ENCODE results near the gene TMEM259.

The TMEM259 gene

DNA sequence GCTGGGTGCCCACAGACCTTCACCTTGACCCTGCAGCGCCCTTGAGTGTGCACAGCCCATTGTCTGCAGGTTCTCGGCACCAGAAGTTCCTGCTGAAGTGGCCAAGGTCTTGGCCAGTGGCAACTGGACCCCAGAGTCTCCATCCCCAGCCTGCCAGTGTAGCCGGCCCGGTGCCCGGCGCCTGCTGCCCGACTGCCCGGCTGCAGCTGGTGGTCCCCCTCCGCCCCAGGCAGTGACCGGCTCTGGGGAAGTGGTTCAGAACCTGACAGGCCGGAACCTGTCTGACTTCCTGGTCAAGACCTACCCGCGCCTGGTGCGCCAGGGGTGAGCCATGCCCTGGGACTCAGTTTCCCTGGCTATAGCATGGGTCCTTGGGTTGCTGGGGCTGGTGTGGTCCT lies 34.1 kb upstream of the TMEM259 start:
- DNase-seq: no peak

DNA sequence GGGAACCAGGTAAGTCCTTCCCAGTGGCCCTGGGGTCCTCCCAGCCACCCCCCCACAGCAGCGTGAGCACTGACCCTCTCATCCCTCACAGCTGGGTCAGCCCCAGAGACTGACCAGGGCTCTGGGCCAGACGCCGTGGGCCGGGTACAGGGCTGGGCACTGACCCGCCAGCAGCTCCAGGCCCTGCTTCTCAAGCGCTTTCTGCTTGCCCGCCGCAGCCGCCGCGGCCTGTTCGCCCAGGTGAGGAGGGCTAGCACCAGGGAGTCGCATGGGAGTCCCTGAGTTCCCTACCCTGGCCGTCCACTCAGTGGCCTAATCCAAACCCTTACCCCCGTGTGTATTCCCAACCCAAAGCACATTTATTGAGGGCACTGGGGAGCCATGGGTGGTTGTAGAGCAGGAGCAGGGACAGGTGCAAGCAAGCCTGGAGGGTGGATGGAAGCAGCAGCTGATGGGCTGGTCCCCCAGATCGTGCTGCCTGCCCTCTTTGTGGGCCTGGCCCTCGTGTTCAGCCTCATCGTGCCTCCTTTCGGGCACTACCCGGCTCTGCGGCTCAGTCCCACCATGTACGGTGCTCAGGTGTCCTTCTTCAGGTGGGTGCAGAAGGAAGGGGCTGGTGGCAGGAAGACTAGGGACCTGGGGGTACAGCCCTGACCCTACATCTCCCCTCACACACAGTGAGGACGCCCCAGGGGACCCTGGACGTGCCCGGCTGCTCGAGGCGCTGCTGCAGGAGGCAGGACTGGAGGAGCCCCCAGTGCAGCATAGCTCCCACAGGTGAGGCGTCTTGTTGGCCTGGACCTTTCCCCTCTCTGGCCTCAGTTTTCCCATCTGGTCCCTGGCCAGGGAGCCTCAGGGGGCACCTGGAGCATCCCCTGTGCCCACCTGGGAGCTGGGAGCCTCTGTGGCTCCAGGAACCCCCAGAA lies 33.4 kb upstream of the TMEM259 start:
- no peak for DNase-seq

GRCh38 chr19:1053176-1054101 lies 32.5 kb upstream of the TMEM259 start:
- no peak for DNase-seq

GRCh38 chr19:1052349-1052975 lies 31.5 kb upstream of the TMEM259 start:
- no peak for DNase-seq

GRCh38 chr19:1051791-1052190 lies 30.9 kb upstream of the TMEM259 start:
- DNase-seq: no peak

GRCh38 chr19:1050989-1051788 lies 30.3 kb upstream of the TMEM259 start:
- no peak for DNase-seq

DNA sequence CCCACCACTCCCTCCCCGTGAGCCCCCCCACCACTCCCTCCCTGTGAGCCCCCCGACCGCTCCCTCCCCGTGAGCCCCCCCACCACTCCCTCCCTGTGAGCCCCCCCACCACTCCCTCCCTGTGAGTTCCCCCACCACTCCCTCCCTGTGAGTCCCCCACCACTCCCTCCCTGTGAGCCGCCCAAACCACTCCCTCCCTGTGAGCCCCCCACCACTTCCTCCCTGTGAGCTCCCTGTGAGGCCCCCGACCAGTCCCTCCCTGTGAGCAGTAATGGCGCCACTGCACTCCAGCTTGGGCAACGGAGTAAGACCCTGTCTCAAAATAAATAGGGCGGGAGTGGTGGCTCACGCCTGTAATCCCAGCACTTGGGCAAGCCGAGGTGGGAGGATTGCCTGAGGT lies 28.9 kb upstream of the TMEM259 start:
- DNase-seq: no peak

- no peak for DNase-seq
Observed at GRCh38 chr19:1049106-1049505, 28.2 kb upstream of the TMEM259 start.

DNA sequence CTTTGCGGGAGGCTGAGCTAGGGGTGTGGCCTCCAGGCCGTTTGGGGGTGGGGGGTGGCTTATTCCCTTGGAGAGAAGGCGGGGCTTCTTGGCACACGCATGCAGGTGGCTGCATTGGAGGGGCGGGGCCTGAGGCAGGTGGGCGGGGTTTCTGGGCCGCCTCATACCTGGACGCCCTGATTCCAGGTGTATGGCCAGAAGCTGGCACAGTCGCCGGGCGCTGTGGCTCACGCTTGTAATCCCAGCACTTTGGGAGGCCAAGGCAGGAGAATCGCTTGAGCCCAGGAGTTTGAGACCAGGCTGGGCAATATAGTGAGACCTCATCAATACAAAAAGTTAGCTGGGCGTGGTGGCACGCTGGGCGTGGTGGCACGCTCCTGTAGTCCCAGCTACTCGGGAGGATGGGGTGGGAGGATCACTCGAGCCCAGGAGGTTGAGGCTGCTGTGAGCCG lies 26.8 kb upstream of the TMEM259 start:
- DNase-seq: no peak

DNA sequence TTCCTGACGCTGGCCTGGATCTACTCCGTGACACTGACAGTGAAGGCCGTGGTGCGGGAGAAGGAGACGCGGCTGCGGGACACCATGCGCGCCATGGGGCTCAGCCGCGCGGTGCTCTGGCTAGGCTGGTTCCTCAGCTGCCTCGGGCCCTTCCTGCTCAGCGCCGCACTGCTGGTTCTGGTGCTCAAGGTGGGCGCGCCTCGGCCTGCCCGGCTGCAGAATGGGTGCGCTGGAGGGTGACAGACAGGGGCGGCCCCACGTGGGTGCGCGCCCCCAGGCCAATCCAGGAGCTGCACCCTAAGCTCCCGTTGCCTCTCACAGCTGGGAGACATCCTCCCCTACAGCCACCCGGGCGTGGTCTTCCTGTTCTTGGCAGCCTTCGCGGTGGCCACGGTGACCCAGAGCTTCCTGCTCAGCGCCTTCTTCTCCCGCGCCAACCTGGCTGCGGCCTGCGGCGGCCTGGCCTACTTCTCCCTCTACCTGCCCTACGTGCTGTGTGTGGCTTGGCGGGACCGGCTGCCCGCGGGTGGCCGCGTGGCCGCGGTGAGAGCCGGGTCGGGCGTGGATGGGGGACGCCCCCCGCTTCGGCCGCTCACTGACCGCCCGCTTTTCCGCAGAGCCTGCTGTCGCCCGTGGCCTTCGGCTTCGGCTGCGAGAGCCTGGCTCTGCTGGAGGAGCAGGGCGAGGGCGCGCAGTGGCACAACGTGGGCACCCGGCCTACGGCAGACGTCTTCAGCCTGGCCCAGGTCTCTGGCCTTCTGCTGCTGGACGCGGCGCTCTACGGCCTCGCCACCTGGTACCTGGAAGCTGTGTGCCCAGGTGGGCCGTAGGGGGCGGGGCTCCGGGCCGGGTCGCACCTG lies 26.1 kb upstream of the TMEM259 start:
- DNase-seq: no peak

DNA sequence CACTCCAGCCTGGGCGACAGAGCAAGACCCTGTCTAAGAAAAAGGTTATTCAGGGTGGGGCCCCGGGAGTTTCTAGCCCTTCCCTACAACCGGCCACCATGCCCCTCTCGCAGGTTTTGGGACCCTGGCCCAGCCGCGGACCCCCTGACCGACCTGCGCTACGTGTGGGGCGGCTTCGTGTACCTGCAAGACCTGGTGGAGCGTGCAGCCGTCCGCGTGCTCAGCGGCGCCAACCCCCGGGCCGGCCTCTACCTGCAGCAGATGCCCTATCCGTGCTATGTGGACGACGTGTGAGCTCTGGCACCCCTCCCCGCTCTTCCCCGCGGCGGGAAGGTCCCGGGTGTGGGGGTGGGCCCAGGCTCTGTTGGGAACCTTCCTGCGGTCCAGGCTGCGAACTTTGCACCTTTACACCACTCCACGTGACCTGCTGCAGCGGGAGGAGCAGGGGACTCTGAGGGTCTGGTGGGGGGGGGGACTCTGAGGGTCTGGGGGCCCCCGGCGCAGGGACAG lies 25.2 kb upstream of the TMEM259 start:
- DNase-seq: no peak

DNA sequence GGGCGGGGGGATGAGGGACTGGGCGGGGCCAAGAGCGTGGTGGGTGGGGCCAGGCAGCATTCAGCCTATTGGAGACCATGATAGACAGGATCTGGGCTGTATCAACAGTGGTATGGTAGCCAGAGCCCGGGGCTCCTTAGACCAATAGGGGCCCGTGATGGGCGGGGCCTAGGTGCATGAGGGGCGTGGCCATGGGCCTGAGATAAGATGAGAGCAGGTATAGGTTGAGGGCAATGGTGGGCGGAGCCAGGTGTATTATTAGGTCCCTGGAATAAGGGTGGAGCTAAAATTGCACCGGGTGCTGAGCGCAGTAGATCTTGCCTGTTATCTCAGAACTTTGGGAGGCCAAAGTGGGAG lies 24.3 kb upstream of the TMEM259 start:
- DNase-seq: no peak

DNA sequence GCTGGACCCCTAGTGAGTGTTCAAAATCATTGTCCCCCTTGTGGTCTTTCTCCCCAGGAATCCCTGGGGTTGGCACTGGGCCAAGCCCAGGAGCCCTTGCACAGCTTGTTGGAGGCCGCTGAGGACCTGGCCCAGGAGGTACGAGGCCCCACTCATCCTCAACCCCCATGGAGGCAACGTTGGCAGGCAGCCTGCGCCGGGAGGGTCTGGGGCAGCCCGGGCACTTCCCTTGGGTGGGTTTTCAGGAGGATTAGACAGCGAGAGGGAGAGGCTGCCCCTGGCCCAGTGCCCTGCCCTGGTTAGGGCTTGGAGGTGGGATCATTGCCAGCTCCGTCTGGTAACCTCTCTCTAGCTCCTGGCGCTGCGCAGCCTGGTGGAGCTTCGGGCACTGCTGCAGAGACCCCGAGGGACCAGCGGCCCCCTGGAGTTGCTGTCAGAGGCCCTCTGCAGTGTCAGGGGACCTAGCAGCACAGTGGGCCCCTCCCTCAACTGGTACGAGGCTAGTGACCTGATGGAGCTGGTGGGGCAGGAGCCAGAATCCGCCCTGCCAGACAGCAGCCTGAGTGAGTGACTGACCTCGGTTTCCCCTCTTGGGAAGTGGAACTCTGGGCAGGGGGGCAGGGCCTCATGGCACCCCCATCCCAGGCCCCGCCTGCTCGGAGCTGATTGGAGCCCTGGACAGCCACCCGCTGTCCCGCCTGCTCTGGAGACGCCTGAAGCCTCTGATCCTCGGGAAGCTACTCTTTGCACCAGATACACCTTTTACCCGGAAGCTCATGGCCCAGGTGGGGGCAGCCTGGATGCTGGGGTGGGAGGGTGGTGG lies 22.0 kb upstream of the TMEM259 start:
- DNase-seq: no peak

DNA sequence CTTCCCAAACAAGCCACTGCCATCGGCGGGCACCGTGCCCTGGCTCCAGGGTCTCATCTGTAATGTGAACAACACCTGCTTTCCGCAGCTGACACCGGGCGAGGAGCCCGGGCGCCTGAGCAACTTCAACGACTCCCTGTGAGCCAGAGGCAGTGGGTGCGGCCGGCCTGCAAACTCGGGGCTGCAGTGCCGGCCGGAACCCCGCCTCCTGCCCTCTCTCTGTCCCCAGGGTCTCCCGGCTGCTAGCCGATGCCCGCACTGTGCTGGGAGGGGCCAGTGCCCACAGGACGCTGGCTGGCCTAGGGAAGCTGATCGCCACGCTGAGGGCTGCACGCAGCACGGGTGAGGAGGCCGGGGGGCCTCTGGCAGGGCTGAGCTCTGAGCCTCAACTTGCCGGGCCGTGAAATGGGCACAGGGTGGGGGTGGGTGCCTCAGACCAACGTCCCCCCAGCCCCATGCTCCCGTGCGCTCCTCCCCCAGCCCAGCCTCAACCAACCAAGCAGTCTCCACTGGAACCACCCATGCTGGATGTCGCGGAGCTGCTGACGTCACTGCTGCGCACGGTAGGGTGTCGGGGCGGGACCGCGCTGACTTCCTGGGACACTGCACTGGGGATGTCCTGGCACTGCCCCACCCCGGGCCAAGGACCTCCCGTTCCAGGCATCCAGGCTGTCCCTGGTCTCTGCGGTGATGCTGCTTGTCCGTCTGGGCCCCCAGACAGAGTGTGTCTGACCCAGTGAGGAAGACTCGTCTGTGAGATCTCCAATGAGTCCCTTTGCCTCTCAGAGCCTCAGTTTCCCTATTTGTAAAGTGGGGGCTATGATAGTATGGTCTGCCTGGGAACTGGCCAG lies 21.1 kb upstream of the TMEM259 start:
- peak; percentile 44 to 66 for DNase-seq

DNA sequence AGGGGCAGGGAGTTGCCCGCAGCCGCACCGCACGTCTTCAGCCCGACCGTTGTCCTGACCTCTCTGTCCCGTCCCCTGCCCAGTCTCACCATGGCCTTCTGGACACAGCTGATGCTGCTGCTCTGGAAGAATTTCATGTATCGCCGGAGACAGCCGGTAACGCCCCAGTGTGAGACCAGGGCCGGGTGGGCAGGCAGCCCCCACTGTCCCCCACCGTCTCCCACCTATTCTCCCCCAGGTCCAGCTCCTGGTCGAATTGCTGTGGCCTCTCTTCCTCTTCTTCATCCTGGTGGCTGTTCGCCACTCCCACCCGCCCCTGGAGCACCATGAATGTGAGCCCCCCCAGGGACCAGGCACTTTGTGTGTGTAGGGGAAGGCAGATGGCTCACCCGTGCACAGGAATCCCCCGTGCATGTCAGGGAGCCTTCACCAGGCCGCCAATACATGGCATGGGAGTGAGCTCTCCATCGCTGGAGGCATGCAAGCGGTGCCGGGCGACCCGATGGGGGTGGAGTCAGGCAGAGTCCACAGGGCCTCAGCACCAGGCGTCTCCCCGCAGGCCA lies 20.4 kb upstream of the TMEM259 start:
- DNase-seq: no peak

DNA sequence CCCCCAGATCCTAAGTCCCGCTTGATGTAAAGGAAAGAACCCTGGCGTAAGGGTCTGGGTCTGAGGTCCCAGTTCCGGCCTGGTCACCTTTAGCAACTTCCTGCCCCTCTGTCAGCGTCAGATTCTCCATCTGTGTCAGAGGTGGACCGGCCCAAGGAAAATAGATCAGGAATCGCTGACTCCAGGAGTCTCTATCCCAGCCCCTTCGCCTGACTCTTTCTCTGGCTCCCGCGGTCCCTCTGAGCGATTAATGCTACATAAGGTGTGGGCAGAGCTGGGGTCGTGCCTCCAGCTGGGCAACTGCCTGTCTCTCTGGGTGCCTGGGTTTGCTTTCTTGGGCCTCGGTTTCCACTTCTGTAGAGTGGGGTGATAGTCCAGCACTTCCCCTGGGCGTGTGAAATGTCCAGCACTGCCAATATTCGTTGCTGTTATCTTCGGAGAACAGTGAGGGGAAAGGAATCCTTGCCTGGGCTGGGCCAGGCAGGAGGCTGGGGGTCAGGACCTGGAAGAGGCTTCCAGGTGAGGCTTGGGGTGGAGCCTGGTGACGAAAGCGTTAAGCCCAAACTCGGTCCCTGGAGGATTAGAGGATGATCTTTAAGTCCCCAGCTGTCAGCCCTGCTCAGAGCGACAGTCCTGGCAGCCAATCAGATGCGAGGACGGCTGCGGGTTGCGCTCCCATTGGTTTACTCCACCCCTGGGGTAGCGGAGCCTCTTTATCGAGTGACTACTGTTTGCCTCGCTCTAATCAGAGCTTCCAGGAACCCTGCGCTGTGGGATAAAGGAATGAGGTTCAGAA lies 19.8 kb upstream of the TMEM259 start:
- DNase-seq: peak; percentile 88 to 94

GRCh38 chr19:1039646-1040475 lies 18.9 kb upstream of the TMEM259 start, which contains the start of gene ABCA7:
Gene ABCA7 (plus strand): TSS chr19:1040107. CDS start chr19:1041362, 1,255 bp downstream.
- peak; percentile 97 to 98 for DNase-seq
